Liver (tissue), 9 donors: ENCODE results near the gene UNC5A. TPM values are rescaled to one million over a fixed set of nuclear protein-coding genes. Genes with fewer than 3 reads are reported as not detected.

ENCODE experiments used
- DNase-seq: peaks from one replicate; pipeline ENCODE4 v3.0.0-alpha.2; 2017; ENCODE audit warnings: low spot score
- H3K27ac ChIP-seq, 2 donors: one replicate each; pipeline ENCODE4 v1.7.0; 2013; ENCODE audit warnings: inconsistent platforms in 2 of 2, low read length in 2 of 2, control low read depth in 1 of 2, low read depth in 1 of 2, mild to moderate bottlenecking in 1 of 2
- H3K27me3 ChIP-seq, 4 donors: one replicate each; pipeline versions ENCODE4 v1.6.1 to v1.7.0; 2013; ENCODE audit warnings: low read length in 3 of 4, inconsistent platforms in 1 of 4, mild to moderate bottlenecking in 1 of 4, moderate library complexity in 1 of 4; ENCODE audit not compliant: control insufficient read depth in 4 of 4, insufficient read depth in 4 of 4
- H3K36me3 ChIP-seq, 4 donors: one replicate each; pipeline versions ENCODE4 v1.6.1 to v1.7.0; 2013; ENCODE audit warnings: low read length in 3 of 4, mild to moderate bottlenecking in 3 of 4, low read depth in 1 of 4, moderate library complexity in 1 of 4; ENCODE audit not compliant: control insufficient read depth in 4 of 4, insufficient read depth in 3 of 4
- H3K4me1 ChIP-seq, 4 donors: one replicate each; pipeline versions ENCODE4 v1.6.1 to v1.7.0; 2013; ENCODE audit warnings: low read length in 3 of 4, mild to moderate bottlenecking in 3 of 4, moderate library complexity in 1 of 4; ENCODE audit not compliant: control insufficient read depth in 4 of 4, insufficient read depth in 4 of 4
- H3K4me3 ChIP-seq, 3 donors: one replicate each; pipeline versions ENCODE4 v1.6.1 to v1.7.0; 2013; ENCODE audit warnings: low read length in 3 of 3, control low read depth in 1 of 3, low read depth in 1 of 3, mild to moderate bottlenecking in 1 of 3
- H3K9ac ChIP-seq, 2 donors: one replicate each; pipeline ENCODE4 v1.7.0; 2013; ENCODE audit warnings: low read length in 2 of 2, mild to moderate bottlenecking in 2 of 2, moderate library complexity in 2 of 2, control low read depth in 1 of 2, low read depth in 1 of 2
- H3K9me3 ChIP-seq, 4 donors: one replicate each; pipeline versions ENCODE4 v1.6.1 to v1.7.0; 2013; ENCODE audit warnings: low read length in 3 of 4; ENCODE audit not compliant: control insufficient read depth in 4 of 4
- EGR1 ChIP-seq, 2 donors: IDR thresholded peaks; 2 replicates each; pipeline ENCODE4 v1.6.1; 2016 to 2018; ENCODE audit warnings: antibody characterized with exemption in 2 of 2, low read depth in 2 of 2
- FOXA1 ChIP-seq: IDR thresholded peaks from 2 replicates; pipeline ENCODE4 v1.6.1; 2016; ENCODE audit warnings: antibody characterized with exemption
- FOXA2 ChIP-seq: IDR thresholded peaks from 2 replicates; pipeline ENCODE4 v1.6.1; 2016; ENCODE audit warnings: antibody characterized with exemption
- GABPA ChIP-seq, 2 donors: IDR thresholded peaks in 1 of 2; conservative IDR thresholded peaks in 1 of 2; 2 replicates each; pipeline ENCODE4 v1.6.1; 2016; ENCODE audit warnings: antibody characterized with exemption in 2 of 2, mild to moderate bottlenecking in 1 of 2, moderate library complexity in 1 of 2
- HNF4A ChIP-seq, 2 donors: conservative IDR thresholded peaks; 2 replicates each; pipeline ENCODE4 v1.6.1; 2016; ENCODE audit warnings: antibody characterized with exemption in 2 of 2, mild to moderate bottlenecking in 2 of 2
- HNF4G ChIP-seq: IDR thresholded peaks from 2 replicates; pipeline ENCODE4 v1.6.1; 2016; ENCODE audit warnings: antibody characterized with exemption
- JUND ChIP-seq, 2 donors: IDR thresholded peaks; 2 replicates each; pipeline ENCODE4 v1.6.1; 2016; ENCODE audit warnings: antibody characterized with exemption in 2 of 2
- NR2F2 ChIP-seq: IDR thresholded peaks from 2 replicates; pipeline ENCODE4 v1.6.1; 2016; ENCODE audit warnings: antibody characterized with exemption
- RAD21 ChIP-seq, 2 donors: IDR thresholded peaks; 2 replicates each; pipeline ENCODE4 v1.6.1; 2016; ENCODE audit warnings: antibody characterized with exemption in 2 of 2, mild to moderate bottlenecking in 2 of 2
- RXRA ChIP-seq, 2 donors: IDR thresholded peaks; 2 replicates each; pipeline ENCODE4 v1.6.1; 2017 to 2018; ENCODE audit warnings: antibody characterized with exemption in 2 of 2, mild to moderate bottlenecking in 1 of 2
- SP1 ChIP-seq: IDR thresholded peaks from 2 replicates; pipeline ENCODE4 v1.6.1; 2018; ENCODE audit warnings: antibody characterized with exemption, mild to moderate bottlenecking
- TAF1 ChIP-seq: conservative IDR thresholded peaks from 2 replicates; pipeline ENCODE4 v1.6.1; 2016; ENCODE audit warnings: antibody characterized with exemption, mild to moderate bottlenecking
- YY1 ChIP-seq: IDR thresholded peaks from 2 replicates; pipeline ENCODE4 v1.6.1; 2016; ENCODE audit warnings: antibody characterized with exemption, mild to moderate bottlenecking
- WGBS: extraction: QIAGEN DNeasy Blood & Tissue Kit; methylation state at CpG from one replicate; pipeline ENCODE4 v1.1.7; 2013; 5-methylcytosine and 5-hydroxymethylcytosine counted together
- polyA plus RNA-seq, 2 donors: library from polyadenylated mRNA; stranded (reverse) in 1 of 2; unstranded in 1 of 2; fragments of 200-250 nt in 1 of 2; fragments of >200 nt in 1 of 2; fragmentation: Nextera tagmentation in 1 of 2; extraction: Ambion mirVana in 1 of 2; gene quantifications; one replicate each; pipeline versions ENCODE4 v1.2.1 to v1.2.3, GENCODE V29; 2013 to 2015
- total RNA-seq, 2 donors: library from RNA; depleted of rRNA; stranded (reverse); fragments of >200 nt; gene quantifications; one replicate each; pipeline ENCODE4 v1.2.3, GENCODE V29; 2014
- TF ChIP-seq, protein P1 (sequence below): IDR thresholded peaks from 2 replicates; pipeline ENCODE4 v1.6.1; 2016; ENCODE audit warnings: antibody characterized with exemption, mild to moderate bottlenecking
- TF ChIP-seq, protein P2 (sequence below): IDR thresholded peaks from 2 replicates; pipeline ENCODE4 v1.6.1; 2016; ENCODE audit warnings: antibody characterized with exemption
- TF ChIP-seq, protein P3 (sequence below): IDR thresholded peaks from 2 replicates; pipeline ENCODE4 v1.6.1; 2016; ENCODE audit warnings: antibody characterized with exemption
- TF ChIP-seq, protein P4 (sequence below): IDR thresholded peaks from 2 replicates; pipeline ENCODE4 v1.6.1; 2016; ENCODE audit warnings: antibody characterized with exemption
- TF ChIP-seq, protein P5 (sequence below): fragments of 150-350 bp; IDR thresholded peaks from 2 replicates; pipeline ENCODE4 v1.5.1; 2017; ENCODE audit warnings: improper control_type of control experiment, low read depth, low read length; ENCODE audit not compliant: missing input control
- donor health status: healthy.
- donor health status: healthy.
- donor health status: healthy.
- donor health status: healthy.
- donor health status: healthy.

The UNC5A gene
- total and polyA plus RNA-seq, 4 donors: under 0.01 to 0.07 (median 0.03) TPM; not detected in 1

DNA sequence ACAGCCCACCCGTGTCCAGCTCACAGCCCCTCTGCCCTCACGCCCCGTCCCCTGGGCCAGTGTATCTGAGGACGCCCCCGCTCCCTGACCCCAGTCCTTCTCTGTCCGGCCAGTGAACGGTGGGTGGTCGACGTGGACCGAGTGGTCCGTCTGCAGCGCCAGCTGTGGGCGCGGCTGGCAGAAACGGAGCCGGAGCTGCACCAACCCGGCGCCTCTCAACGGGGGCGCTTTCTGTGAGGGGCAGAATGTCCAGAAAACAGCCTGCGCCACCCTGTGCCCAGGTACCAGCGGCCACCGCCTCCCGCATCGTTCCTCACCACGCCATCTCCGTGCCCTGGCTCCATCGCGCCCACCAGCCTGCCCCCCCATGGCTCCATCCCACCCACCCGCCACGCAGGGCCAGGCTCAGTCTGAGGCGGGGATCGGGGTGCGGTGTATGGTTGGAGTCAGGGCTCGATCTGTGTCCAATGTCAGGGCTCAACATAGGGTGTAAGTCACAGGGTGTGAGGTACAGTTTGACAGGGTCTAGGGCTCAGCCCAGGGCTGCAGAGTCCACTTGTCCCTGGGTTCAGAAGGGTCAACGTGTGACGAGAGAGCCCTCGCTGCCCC, 59.2 kb downstream of the UNC5A start:
- Histone ChIP-seq H3K27ac (no peak overlapping the region), H3K9ac (no peak overlapping the region), H3K36me3 (no peaks in the 10 kb centered on the region), H3K27me3 (peaks cover 0 to 5% (median 0%) of the 10 kb centered on the region in 4 donors), H3K9me3 (no peaks in the 10 kb centered on the region), H3K4me3 (no peak overlapping the region), H3K4me1 (peaks cover 0 to 10% (median 3%) of the 10 kb centered on the region in 4 donors)
- no peak for DNase-seq
- TF ChIP-seq, protein P1, sequence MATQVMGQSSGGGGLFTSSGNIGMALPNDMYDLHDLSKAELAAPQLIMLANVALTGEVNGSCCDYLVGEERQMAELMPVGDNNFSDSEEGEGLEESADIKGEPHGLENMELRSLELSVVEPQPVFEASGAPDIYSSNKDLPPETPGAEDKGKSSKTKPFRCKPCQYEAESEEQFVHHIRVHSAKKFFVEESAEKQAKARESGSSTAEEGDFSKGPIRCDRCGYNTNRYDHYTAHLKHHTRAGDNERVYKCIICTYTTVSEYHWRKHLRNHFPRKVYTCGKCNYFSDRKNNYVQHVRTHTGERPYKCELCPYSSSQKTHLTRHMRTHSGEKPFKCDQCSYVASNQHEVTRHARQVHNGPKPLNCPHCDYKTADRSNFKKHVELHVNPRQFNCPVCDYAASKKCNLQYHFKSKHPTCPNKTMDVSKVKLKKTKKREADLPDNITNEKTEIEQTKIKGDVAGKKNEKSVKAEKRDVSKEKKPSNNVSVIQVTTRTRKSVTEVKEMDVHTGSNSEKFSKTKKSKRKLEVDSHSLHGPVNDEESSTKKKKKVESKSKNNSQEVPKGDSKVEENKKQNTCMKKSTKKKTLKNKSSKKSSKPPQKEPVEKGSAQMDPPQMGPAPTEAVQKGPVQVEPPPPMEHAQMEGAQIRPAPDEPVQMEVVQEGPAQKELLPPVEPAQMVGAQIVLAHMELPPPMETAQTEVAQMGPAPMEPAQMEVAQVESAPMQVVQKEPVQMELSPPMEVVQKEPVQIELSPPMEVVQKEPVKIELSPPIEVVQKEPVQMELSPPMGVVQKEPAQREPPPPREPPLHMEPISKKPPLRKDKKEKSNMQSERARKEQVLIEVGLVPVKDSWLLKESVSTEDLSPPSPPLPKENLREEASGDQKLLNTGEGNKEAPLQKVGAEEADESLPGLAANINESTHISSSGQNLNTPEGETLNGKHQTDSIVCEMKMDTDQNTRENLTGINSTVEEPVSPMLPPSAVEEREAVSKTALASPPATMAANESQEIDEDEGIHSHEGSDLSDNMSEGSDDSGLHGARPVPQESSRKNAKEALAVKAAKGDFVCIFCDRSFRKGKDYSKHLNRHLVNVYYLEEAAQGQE: no peak
- TF ChIP-seq EGR1 (IDR thresholded peaks at IDR 0.05; ENCODE audit: low read depth in 2 of 2) (no peak), SP1 (no peak), YY1 (no peak), JUND (IDR thresholded peaks at IDR 0.05) (no peak), HNF4G (no peak), GABPA (IDR thresholded peaks at IDR 0.05 in 1 of 2, conservative IDR thresholded peaks at IDR 0.05 in 1 of 2) (no peak), FOXA1 (no peak), HNF4A (conservative IDR thresholded peaks at IDR 0.05) (no peak), TAF1 (no peak), RXRA (IDR thresholded peaks at IDR 0.05) (no peak), NR2F2 (no peak), FOXA2 (no peak), RAD21 (IDR thresholded peaks at IDR 0.05) (no peak)
- TF ChIP-seq, protein P2, sequence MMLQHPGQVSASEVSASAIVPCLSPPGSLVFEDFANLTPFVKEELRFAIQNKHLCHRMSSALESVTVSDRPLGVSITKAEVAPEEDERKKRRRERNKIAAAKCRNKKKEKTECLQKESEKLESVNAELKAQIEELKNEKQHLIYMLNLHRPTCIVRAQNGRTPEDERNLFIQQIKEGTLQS: no peak
- TF ChIP-seq, protein P3, sequence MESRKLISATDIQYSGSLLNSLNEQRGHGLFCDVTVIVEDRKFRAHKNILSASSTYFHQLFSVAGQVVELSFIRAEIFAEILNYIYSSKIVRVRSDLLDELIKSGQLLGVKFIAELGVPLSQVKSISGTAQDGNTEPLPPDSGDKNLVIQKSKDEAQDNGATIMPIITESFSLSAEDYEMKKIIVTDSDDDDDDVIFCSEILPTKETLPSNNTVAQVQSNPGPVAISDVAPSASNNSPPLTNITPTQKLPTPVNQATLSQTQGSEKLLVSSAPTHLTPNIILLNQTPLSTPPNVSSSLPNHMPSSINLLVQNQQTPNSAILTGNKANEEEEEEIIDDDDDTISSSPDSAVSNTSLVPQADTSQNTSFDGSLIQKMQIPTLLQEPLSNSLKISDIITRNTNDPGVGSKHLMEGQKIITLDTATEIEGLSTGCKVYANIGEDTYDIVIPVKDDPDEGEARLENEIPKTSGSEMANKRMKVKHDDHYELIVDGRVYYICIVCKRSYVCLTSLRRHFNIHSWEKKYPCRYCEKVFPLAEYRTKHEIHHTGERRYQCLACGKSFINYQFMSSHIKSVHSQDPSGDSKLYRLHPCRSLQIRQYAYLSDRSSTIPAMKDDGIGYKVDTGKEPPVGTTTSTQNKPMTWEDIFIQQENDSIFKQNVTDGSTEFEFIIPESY: no peak
- TF ChIP-seq, protein P4, sequence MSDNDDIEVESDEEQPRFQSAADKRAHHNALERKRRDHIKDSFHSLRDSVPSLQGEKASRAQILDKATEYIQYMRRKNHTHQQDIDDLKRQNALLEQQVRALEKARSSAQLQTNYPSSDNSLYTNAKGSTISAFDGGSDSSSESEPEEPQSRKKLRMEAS: no peak
- TF ChIP-seq, protein P5, sequence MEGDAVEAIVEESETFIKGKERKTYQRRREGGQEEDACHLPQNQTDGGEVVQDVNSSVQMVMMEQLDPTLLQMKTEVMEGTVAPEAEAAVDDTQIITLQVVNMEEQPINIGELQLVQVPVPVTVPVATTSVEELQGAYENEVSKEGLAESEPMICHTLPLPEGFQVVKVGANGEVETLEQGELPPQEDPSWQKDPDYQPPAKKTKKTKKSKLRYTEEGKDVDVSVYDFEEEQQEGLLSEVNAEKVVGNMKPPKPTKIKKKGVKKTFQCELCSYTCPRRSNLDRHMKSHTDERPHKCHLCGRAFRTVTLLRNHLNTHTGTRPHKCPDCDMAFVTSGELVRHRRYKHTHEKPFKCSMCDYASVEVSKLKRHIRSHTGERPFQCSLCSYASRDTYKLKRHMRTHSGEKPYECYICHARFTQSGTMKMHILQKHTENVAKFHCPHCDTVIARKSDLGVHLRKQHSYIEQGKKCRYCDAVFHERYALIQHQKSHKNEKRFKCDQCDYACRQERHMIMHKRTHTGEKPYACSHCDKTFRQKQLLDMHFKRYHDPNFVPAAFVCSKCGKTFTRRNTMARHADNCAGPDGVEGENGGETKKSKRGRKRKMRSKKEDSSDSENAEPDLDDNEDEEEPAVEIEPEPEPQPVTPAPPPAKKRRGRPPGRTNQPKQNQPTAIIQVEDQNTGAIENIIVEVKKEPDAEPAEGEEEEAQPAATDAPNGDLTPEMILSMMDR: no peak
- 86% methylated on average over 38 of the region's 38 CpGs for WGBS
